Esophagus squamous epithelium (tissue), 5 donors: ENCODE results near the gene ACTMAP. TPM values are rescaled to one million over a fixed set of nuclear protein-coding genes. Genes with fewer than 3 reads are reported as not detected.

Experiments
- DNase-seq: peaks from one replicate; lab custom pipeline; 2025; lab: John Stamatoyannopoulos, UW
- H3K27ac ChIP-seq, 4 donors: fragments of 200-600 bp; sonication (generic); one replicate each; pipeline ENCODE4 v1.5.1; 2016 to 2019; ENCODE audit warnings: mild to moderate bottlenecking in 1 of 4
- H3K27me3 ChIP-seq, 4 donors: fragments of 200-600 bp; sonication (generic); 1 replicate in 3 of 4; 2 replicates in 1 of 4; pipeline versions ENCODE4 v1.5.1 to v1.6.0; 2017 to 2021; ENCODE audit warnings: antibody characterized with exemption in 1 of 4
- H3K36me3 ChIP-seq, 3 donors: fragments of 200-600 bp; sonication (generic); one replicate each; pipeline ENCODE4 v1.5.1; 2016 to 2019
- H3K4me1 ChIP-seq, 3 donors: fragments of 200-600 bp; sonication (generic); one replicate each; pipeline ENCODE4 v1.5.1; 2017 to 2019
- H3K4me3 ChIP-seq, 4 donors: fragments of 200-600 bp; sonication (generic); 1 replicate in 3 of 4; 2 replicates in 1 of 4; pipeline ENCODE4 v1.5.1; 2016 to 2019; ENCODE audit warnings: mild to moderate bottlenecking in 2 of 4, moderate library complexity in 1 of 4
- H3K9me3 ChIP-seq, 3 donors: fragments of 200-600 bp; sonication (generic); one replicate each; pipeline ENCODE4 v1.5.1; 2016 to 2019
- POLR2A ChIP-seq, 4 donors: fragments of 450-650 bp; IDR thresholded peaks; one replicate each; pipeline ENCODE4 v1.6.1; 2017; ENCODE audit warnings: antibody characterized with exemption in 4 of 4, mild to moderate bottlenecking in 4 of 4, moderate library complexity in 3 of 4
- WGBS, 2 donors: methylation state at CpG; one replicate each; pipeline ENCODE4 v1.1.5; 2018; 5-methylcytosine and 5-hydroxymethylcytosine counted together
- intact Hi-C: fragments of 100-400 bp; cut with DNase I; formaldehyde crosslinking; loops from one replicate; pipeline ENCODE4 v1.15.0; 2022
- total RNA-seq, 4 donors: library from RNA; depleted of rRNA; stranded (reverse); fragments of >200 nt; gene quantifications; one replicate each; pipeline ENCODE4 v1.1.0, GENCODE V29; 2016
- TF ChIP-seq, protein P1 (sequence below), 6 experiments: fragments of 450-650 bp in 4 of 6; fragments of 200-600 bp in 2 of 6; sonication (generic) in 2 of 6; IDR thresholded peaks; one replicate each; pipeline ENCODE4 v1.5.1; 2016 to 2019; ENCODE audit warnings: antibody characterized with exemption in 6 of 6, mild to moderate bottlenecking in 4 of 6, moderate library complexity in 4 of 6
- donor health status: DM: yes; HTN: yes; CAD: no.

ACTMAP gene
- total RNA-seq, 4 donors from 2014 or later: 2.1 to 2.8 (median 2.4) TPM

DNA sequence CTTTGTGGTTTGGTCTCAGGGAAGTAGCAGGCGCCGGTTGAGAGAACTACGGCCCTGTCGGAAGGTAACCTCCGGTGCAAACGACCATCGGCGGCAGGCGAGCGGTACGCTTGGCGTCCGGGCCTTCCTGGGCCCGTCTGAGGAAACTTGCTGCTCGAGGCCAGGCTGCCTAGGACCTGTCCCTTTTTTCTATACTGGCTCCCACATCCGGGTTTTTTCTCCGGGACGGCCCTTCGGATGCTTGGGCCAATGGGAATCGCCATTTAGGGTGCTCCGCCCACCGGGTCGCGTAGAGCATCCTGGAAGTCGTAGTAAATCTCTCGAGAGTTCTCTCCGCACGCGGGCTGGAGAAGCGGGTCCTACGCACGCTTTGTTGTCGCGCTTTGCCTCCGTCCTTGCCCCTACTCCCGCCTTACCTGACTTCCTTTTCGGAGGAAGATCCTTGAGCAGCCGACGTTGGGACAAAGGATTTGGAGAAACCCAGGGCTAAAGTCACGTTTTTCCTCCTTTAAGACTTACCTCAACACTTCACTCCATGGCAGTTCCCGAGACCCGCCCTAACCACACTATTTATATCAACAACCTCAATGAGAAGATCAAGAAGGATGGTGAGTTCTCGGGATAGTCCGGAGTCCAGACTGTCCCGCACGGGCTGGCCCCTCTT, 729 bp upstream of the ACTMAP start, which contains the start of gene SNRPA:
TSS of gene SNRPA (plus strand) at position 330 of the 664 bp plus-strand sequence. CDS start at position 536, 206 bp downstream.
- H3K27me3 ChIP-seq: no peaks in the 10 kb centered on the region
- peaks cover 23 to 66% (median 54%) of the 10 kb centered on the region in 3 donors for H3K4me1 ChIP-seq
- TF ChIP-seq, protein P1, sequence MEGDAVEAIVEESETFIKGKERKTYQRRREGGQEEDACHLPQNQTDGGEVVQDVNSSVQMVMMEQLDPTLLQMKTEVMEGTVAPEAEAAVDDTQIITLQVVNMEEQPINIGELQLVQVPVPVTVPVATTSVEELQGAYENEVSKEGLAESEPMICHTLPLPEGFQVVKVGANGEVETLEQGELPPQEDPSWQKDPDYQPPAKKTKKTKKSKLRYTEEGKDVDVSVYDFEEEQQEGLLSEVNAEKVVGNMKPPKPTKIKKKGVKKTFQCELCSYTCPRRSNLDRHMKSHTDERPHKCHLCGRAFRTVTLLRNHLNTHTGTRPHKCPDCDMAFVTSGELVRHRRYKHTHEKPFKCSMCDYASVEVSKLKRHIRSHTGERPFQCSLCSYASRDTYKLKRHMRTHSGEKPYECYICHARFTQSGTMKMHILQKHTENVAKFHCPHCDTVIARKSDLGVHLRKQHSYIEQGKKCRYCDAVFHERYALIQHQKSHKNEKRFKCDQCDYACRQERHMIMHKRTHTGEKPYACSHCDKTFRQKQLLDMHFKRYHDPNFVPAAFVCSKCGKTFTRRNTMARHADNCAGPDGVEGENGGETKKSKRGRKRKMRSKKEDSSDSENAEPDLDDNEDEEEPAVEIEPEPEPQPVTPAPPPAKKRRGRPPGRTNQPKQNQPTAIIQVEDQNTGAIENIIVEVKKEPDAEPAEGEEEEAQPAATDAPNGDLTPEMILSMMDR (IDR thresholded peaks at IDR 0.05): peak in 1 of 6 experiments; percentile 4
- peak in 3 of 4 donors; percentile 52 to 93 (median 69) for TF ChIP-seq POLR2A (IDR thresholded peaks at IDR 0.05)
- no peaks in the 10 kb centered on the region for H3K9me3 ChIP-seq
- 0 to 1% methylated on average over 35 to 39 of the region's 46 CpGs for WGBS, 2 donors
- H3K36me3 ChIP-seq: peaks cover 0 to 19% (median 6%) of the 10 kb centered on the region in 3 donors
- peak within 1 kb of the TSS; percentile 96 to 98 (median 98) for H3K27ac ChIP-seq
- intact Hi-C loops: no loop called here
- H3K4me3 ChIP-seq: peak within 1 kb of the TSS; percentile 46 to 86 (median 74)
- peak; percentile 87 for DNase-seq

DNA sequence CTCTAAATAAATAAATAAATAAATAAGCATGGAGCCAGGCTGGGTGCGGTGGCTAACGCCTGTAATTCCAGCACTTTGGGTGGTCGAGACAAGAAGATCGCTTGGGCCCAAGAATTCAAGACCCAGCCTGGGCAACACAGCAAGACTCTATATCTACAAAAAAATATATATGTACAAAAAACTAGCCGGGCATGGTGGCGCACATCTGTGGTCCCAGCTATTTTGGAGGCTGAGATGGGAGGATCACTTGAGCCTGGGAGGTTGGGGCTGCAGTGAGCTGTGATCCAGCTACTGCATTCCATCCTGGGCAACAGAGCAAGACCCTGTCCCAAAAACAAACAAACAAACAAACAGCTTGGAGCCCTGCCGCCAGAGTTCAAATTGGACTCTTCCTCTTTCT, 2.7 kb downstream of the ACTMAP start:
- H3K4me3 ChIP-seq: no peak overlapping the region
- H3K4me1 ChIP-seq: peaks cover 5 to 51% (median 22%) of the 10 kb centered on the region in 3 donors

DNA sequence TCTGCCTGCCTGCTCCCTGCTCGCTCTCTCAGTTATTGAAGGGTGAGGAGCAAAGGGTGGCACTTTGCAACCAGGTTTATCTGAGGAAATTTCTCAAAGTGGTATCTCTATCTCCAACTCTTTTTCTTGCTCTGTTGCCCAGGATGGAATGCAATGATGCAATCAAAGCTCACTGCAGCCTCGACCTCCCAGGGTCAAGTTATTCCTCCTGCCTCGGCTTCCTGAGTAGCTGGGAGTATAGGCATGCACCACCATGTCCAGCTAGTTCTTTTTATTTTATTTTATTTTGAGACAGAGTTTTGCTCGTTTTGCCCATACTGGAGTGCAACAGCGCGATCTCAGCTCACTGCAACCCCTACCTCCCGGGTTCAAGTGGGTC, 4.9 kb downstream of the ACTMAP start:
- H3K36me3 ChIP-seq: peaks cover 0 to 12% (median 7%) of the 10 kb centered on the region in 3 donors
- peak overlapping the region in 3 of 4 donors; percentile 11 to 36 (median 18) for H3K27ac ChIP-seq
- no peaks in the 10 kb centered on the region for H3K9me3 ChIP-seq
- TF ChIP-seq POLR2A (IDR thresholded peaks at IDR 0.05): no peak
- TF ChIP-seq, protein P1 (IDR thresholded peaks at IDR 0.05): no peak
- no peak overlapping the region for H3K4me3 ChIP-seq
- peaks cover 11 to 63% (median 26%) of the 10 kb centered on the region in 3 donors for H3K4me1 ChIP-seq
- no peak for DNase-seq
- H3K27me3 ChIP-seq: no peaks in the 10 kb centered on the region
- intact Hi-C loops: no loop called here
- 77 to 80% methylated on average over 6 to 7 of the region's 7 CpGs for WGBS, 2 donors

More for the DNA sequence above, 2.7 kb downstream of the ACTMAP start:
- DNase-seq: no peak
- TF ChIP-seq, protein P1 (IDR thresholded peaks at IDR 0.05): no peak
- TF ChIP-seq POLR2A (IDR thresholded peaks at IDR 0.05): no peak
- intact Hi-C loops: no loop called here
- H3K36me3 ChIP-seq: peaks cover 0 to 4% (median 0%) of the 10 kb centered on the region in 3 donors
- H3K27ac ChIP-seq: peak overlapping the region in 1 of 4 donors; percentile 26
- 85 to 97% methylated on average over 6 to 7 of the region's 7 CpGs for WGBS, 2 donors
- H3K27me3 ChIP-seq: no peaks in the 10 kb centered on the region
- no peaks in the 10 kb centered on the region for H3K9me3 ChIP-seq

DNA sequence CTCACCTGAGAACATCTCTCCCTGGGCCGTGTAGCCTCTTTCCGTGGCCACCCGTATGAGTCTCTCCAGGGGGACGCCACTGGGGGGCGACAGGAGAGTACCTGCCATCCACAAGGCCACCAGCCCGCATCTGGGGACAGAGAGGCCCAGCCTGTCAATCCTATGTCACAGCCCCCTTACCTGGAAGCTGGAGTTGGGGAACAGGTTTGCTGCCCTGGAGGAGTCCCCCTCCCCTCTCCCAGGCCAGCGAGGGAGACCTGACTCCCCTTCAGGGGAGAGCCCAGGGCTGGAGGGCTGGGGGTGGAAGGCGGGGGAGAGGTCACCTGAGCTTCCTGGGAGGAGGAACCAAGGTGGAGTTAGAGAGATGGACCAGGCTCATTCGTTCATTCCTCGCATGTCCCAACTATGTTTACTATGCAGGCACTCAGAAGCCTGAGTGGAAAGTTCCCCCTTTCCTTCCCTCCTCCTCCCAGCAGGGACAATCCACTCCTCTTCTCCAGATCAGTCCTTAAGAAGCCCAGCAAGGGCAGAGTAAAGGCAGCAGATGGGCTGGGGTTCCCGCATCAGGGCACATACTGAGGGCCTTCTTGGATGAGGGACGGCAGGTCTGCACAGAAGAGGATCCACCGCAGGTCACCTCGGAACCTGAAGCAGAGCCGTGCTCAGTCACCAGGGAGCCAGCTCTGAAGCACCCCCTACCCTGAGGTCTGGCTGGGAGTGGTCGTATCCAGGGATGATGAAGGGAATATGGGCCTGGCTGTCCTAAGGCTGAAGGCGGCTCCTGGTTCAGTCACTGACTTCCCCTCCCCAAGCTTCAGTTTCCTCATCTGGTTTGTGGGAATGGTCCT, 5.5 kb downstream of the ACTMAP start:
- Histone ChIP-seq H3K4me1 (peaks cover 15 to 65% (median 32%) of the 10 kb centered on the region in 3 donors), H3K36me3 (peaks cover 6 to 18% (median 13%) of the 10 kb centered on the region in 3 donors), H3K4me3 (no peak overlapping the region), H3K27ac (peak overlapping the region in 3 of 4 donors; percentile 11 to 36 (median 18)), H3K9me3 (no peaks in the 10 kb centered on the region), H3K27me3 (no peaks in the 10 kb centered on the region)
- WGBS, 2 donors: 64 to 73% methylated on average over 2 to 7 of the region's 17 CpGs
- DNase-seq: no peak
- TF ChIP-seq, protein P1 (IDR thresholded peaks at IDR 0.05): no peak
- TF ChIP-seq POLR2A (IDR thresholded peaks at IDR 0.05): no peak
- intact Hi-C loops: no loop called here
